Stimulated activated CD8-positive, alpha-beta memory T cell treated with anti-CD3 and anti-CD28 coated beads, Interleukin-2, amount 100 ng/mL, for 1 hour (primary cell): ENCODE measurements around the gene SUPT4H1.

Experiments
- DNase-seq, 2 donors: peaks; one replicate each; pipeline ENCODE4 v3.0.0-alpha.2; 2020; ENCODE audit warnings: low read depth in 2 of 2

The SUPT4H1 gene

GRCh38 chr17:58330538-58330996 lies 21.4 kb downstream of the SUPT4H1 start:
- no peak for DNase-seq

- DNase-seq = no peak
These were observed 22.0 kb downstream of the SUPT4H1 start for GRCh38 chr17:58329810-58330537.

- DNase-seq = peak in 1 of 2 donors; percentile 68
These were observed 22.8 kb downstream of the SUPT4H1 start for GRCh38 chr17:58329035-58329809.

- peak in 1 of 2 donors; percentile 71 for DNase-seq
These were observed 23.6 kb downstream of the SUPT4H1 start, which contains the start of gene TSPOAP1 for GRCh38 chr17:58328195-58329034. TSS of gene TSPOAP1 (minus strand) at chr17:58328795. CDS start at chr17:58327920, 875 bp downstream.

GRCh38 chr17:58327363-58328194 lies 24.4 kb downstream of the SUPT4H1 start:
- DNase-seq = no peak

GRCh38 chr17:58326609-58327362 lies 25.2 kb downstream of the SUPT4H1 start:
- no peak for DNase-seq

GRCh38 chr17:58325976-58326468 lies 26.0 kb downstream of the SUPT4H1 start:
- no peak for DNase-seq

GRCh38 chr17:58325289-58325726 lies 26.7 kb downstream of the SUPT4H1 start:
- DNase-seq = no peak

- no peak for DNase-seq
These were observed 27.4 kb downstream of the SUPT4H1 start for GRCh38 chr17:58324409-58325288.

- no peak for DNase-seq
These were observed 28.0 kb downstream of the SUPT4H1 start for GRCh38 chr17:58324056-58324408.

- DNase-seq = no peak
These were observed 28.5 kb downstream of the SUPT4H1 start for GRCh38 chr17:58323366-58324055.

GRCh38 chr17:58322581-58323185 lies 29.3 kb downstream of the SUPT4H1 start:
- DNase-seq = no peak

- DNase-seq = no peak
These were observed 30.2 kb downstream of the SUPT4H1 start for GRCh38 chr17:58321571-58322525.

- no peak for DNase-seq
These were observed 31.3 kb downstream of the SUPT4H1 start for GRCh38 chr17:58320570-58321323.

- DNase-seq = no peak
These were observed 31.8 kb downstream of the SUPT4H1 start for GRCh38 chr17:58320163-58320558.
